GM23338 (cell line): Measurements from ENCODE around the gene ARMH1. TPM values are rescaled to one million over a fixed set of nuclear protein-coding genes. Genes with fewer than 3 reads are reported as not detected.

Source experiments
- ATAC-seq: fragments of 200-7000 bp; cut with Tn5 transposase; 3 replicates; pipeline ENCODE4 v1.9.1; 2020
- DNase-seq: peaks from one replicate; pipeline ENCODE4 v3.0.0-alpha.2; 2015; ENCODE audit warnings: low spot score
- H2AFZ ChIP-seq: fragments of 200-600 bp; sonication (generic); 2 replicates; pipeline ENCODE4 v1.8.0; 2016; ENCODE audit warnings: antibody characterized with exemption, mild to moderate bottlenecking, moderate library complexity
- H3F3A ChIP-seq: fragments of 200-600 bp; sonication (generic); replicated peaks from 2 replicates; pipeline ENCODE4 v1.8.0; 2017; ENCODE audit warnings: antibody characterized with exemption, mixed run types, low read depth
- H3K27ac ChIP-seq: fragments of 200-600 bp; sonication (generic); 2 replicates; pipeline ENCODE4 v1.6.1; 2016; ENCODE audit warnings: low read depth
- H3K27me3 ChIP-seq: fragments of 200-600 bp; sonication (generic); 2 replicates; pipeline ENCODE4 v1.8.0; 2016; ENCODE audit warnings: mild to moderate bottlenecking, mixed run types, moderate library complexity; ENCODE audit not compliant: insufficient read depth
- H3K36me3 ChIP-seq: fragments of 200-600 bp; sonication (generic); 2 replicates; pipeline ENCODE4 v1.8.0; 2016; ENCODE audit warnings: mild to moderate bottlenecking; ENCODE audit not compliant: insufficient read depth
- H3K4me1 ChIP-seq: fragments of 200-600 bp; sonication (generic); 2 replicates; pipeline ENCODE4 v1.8.0; 2016; ENCODE audit warnings: mild to moderate bottlenecking, moderate library complexity; ENCODE audit not compliant: insufficient read depth
- H3K4me2 ChIP-seq: fragments of 200-600 bp; sonication (generic); 2 replicates; pipeline ENCODE4 v1.7.1; 2017; ENCODE audit warnings: mixed run types
- H3K4me3 ChIP-seq: fragments of 200-600 bp; sonication (generic); 2 replicates; pipeline ENCODE4 v1.6.1; 2016; ENCODE audit warnings: mixed run types
- H3K79me2 ChIP-seq: fragments of 200-600 bp; sonication (generic); replicated peaks from 2 replicates; pipeline ENCODE4 v1.8.0; 2017; ENCODE audit warnings: mild to moderate bottlenecking; ENCODE audit not compliant: insufficient read depth
- H3K9me2 ChIP-seq: fragments of 200-600 bp; sonication (generic); 2 replicates; pipeline ENCODE4 v1.8.0; 2017; ENCODE audit not compliant: insufficient read depth
- H4K20me1 ChIP-seq: fragments of 200-600 bp; sonication (generic); replicated peaks from 2 replicates; pipeline ENCODE4 v1.8.0; 2017; ENCODE audit warnings: mild to moderate bottlenecking; ENCODE audit not compliant: insufficient read depth
- H3K27ac Mint-ChIP-seq: 2 replicates; pipeline ENCODE4 v1.8.0; 2020; ENCODE audit warnings: inconsistent platforms, mild to moderate bottlenecking, moderate library complexity, mixed read lengths
- H3K27me3 Mint-ChIP-seq: 3 replicates; pipeline ENCODE4 v1.8.0; 2022; ENCODE audit warnings: low read depth, mild to moderate bottlenecking, moderate library complexity, mixed read lengths, inconsistent platforms; ENCODE audit not compliant: insufficient read depth, poor library complexity
- H3K36me3 Mint-ChIP-seq: 3 replicates; pipeline ENCODE4 v1.8.0; 2021; ENCODE audit warnings: low read depth, mild to moderate bottlenecking, inconsistent platforms, moderate library complexity, mixed read lengths
- H3K4me1 Mint-ChIP-seq: 3 replicates; pipeline ENCODE4 v1.8.0; 2020; ENCODE audit warnings: mild to moderate bottlenecking, inconsistent platforms, mixed read lengths
- H3K4me3 Mint-ChIP-seq: 3 replicates; pipeline ENCODE4 v1.8.0; 2021; ENCODE audit warnings: moderate library complexity, mild to moderate bottlenecking, inconsistent platforms, mixed read lengths
- H3K9me3 Mint-ChIP-seq: 3 replicates; pipeline ENCODE4 v1.8.0; 2020; ENCODE audit warnings: moderate library complexity, mild to moderate bottlenecking, inconsistent platforms, mixed read lengths
- EZH2 ChIP-seq: fragments of 200-600 bp; sonication (generic); IDR thresholded peaks from one replicate; pipeline ENCODE4 v1.8.0; 2017; ENCODE audit warnings: antibody characterized with exemption, mild to moderate bottlenecking, low read depth; ENCODE audit not compliant: unreplicated experiment
- EZH2phosphoT487 ChIP-seq: fragments of 200-600 bp; sonication (generic); IDR thresholded peaks from one replicate; pipeline ENCODE4 v1.8.1; 2018; ENCODE audit warnings: antibody characterized with exemption; ENCODE audit not compliant: unreplicated experiment
- JUNB ChIP-seq: IDR thresholded peaks from one replicate; pipeline ENCODE4 v1.6.1; 2016; ENCODE audit warnings: antibody characterized with exemption; ENCODE audit not compliant: unreplicated experiment
- NANOG ChIP-seq: IDR thresholded peaks from 2 replicates; pipeline ENCODE4 v1.6.1; 2016; ENCODE audit warnings: antibody characterized with exemption, borderline replicate concordance
- POLR2AphosphoS5 ChIP-seq: IDR thresholded peaks from 2 replicates; pipeline ENCODE4 v1.6.1; 2016; ENCODE audit warnings: antibody characterized with exemption, low read depth
- STAT1 ChIP-seq: IDR thresholded peaks from one replicate; pipeline ENCODE4 v1.6.1; 2016; ENCODE audit warnings: antibody characterized with exemption; ENCODE audit not compliant: unreplicated experiment
- ZNF114 ChIP-seq: fragments of 250-450 bp; sonication (Bioruptor Pico); IDR thresholded peaks from 2 replicates; pipeline ENCODE4 v1.5.0; 2020; ENCODE audit warnings: mild to moderate bottlenecking, moderate library complexity
- ZNF331 ChIP-seq: fragments of 250-450 bp; sonication (Bioruptor Pico); IDR thresholded peaks from 2 replicates; pipeline ENCODE4 v1.5.0; 2020; ENCODE audit warnings: low read depth, mild to moderate bottlenecking, moderate library complexity
- polyA plus RNA-seq: library from polyadenylated mRNA; unstranded; fragments of >200 nt; fragmentation: Nextera tagmentation; extraction: Ambion mirVana; gene quantifications from 2 replicates; pipeline ENCODE4 v1.2.1, GENCODE V29; 2016
- total RNA-seq: library from RNA; depleted of rRNA; stranded (reverse); fragments of >200 nt; shearing (Covaris generic); gene quantifications from 2 replicates; pipeline ENCODE4 v1.2.3, GENCODE V29; 2014
- TF ChIP-seq, protein P1 (sequence below): fragments of 250-450 bp; sonication (Bioruptor Pico); IDR thresholded peaks from 2 replicates; pipeline ENCODE4 v1.5.0; 2020; ENCODE audit warnings: mild to moderate bottlenecking, moderate library complexity
- TF ChIP-seq, protein P2 (sequence below): IDR thresholded peaks from 2 replicates; pipeline ENCODE4 v1.6.1; 2016; ENCODE audit warnings: antibody characterized with exemption

The ARMH1 gene
- total and polyA plus RNA-seq, 2 experiments from 2014 or later, result 0.31 TPM; not detected in 1

DNA sequence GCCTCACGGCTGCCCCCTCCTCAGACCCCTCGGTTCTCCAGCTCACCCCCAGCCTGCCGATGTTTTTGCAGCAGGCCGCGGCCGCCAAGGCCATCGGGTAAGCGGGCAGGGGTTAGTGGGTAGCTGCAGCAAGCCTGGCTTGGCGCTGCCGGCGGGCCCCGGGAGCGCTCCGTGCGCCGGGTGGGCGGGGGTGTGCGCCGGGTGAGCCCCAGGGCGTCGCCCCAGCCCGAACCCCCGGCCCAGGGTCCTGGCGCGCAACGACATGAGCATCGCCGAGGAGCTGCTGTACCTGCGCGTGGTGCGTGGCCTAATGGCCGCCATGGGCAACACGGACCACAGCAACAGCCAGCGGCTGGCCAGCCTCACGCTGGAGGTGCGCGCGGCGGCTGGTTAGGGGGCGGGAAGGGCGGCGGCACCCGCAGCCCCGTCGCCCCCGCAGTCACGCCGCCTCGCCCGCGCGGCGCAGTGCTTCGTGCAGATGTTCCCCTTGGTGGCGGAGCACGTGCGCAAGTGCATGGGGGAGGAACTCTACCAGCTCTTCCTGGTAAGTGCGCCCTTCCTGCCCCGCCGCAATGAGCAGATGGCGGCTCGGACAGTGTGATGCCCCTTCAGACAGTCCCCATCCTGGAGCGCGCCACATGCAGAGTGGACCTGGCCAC, 49.9 kb downstream of the ARMH1 start:
- Mint-ChIP-seq H3K36me3 (no peaks in the 10 kb centered on the region), H3K27ac (no peak overlapping the region), H3K27me3 (peaks cover 12% of the 10 kb centered on the region), H3K4me3 (no peak overlapping the region), H3K9me3 (peaks cover 2% of the 10 kb centered on the region; the same call in 1 of the 3 replicates), H3K4me1 (peaks cover 2% of the 10 kb centered on the region; the same call in 1 of the 3 replicates)
- Histone ChIP-seq H3K36me3 (no peaks in the 10 kb centered on the region), H3K27me3 (no peaks in the 10 kb centered on the region), H3K4me2 (no peak overlapping the region), H4K20me1 (no peaks in the 10 kb centered on the region), H3K79me2 (no peaks in the 10 kb centered on the region), H3K4me1 (no peaks in the 10 kb centered on the region), H3K27ac (no peak overlapping the region), H3K9me2 (no peaks in the 10 kb centered on the region), H2AFZ (peak overlapping the region; percentile 95), H3K4me3 (no peak overlapping the region), H3F3A (0 out of 2 replicates have a peak, but pooled peaks cover 3% of the 10 kb centered on the region)
- DNase-seq (no peak), ATAC-seq (no peak)
- TF ChIP-seq JUNB, result no peak

- ATAC-seq, result no peak
- Mint-ChIP-seq H3K4me3 (no peak overlapping the region), H3K9me3 (peaks cover 2% of the 10 kb centered on the region; the same call in 1 of the 3 replicates)
- TF ChIP-seq, protein P1, sequence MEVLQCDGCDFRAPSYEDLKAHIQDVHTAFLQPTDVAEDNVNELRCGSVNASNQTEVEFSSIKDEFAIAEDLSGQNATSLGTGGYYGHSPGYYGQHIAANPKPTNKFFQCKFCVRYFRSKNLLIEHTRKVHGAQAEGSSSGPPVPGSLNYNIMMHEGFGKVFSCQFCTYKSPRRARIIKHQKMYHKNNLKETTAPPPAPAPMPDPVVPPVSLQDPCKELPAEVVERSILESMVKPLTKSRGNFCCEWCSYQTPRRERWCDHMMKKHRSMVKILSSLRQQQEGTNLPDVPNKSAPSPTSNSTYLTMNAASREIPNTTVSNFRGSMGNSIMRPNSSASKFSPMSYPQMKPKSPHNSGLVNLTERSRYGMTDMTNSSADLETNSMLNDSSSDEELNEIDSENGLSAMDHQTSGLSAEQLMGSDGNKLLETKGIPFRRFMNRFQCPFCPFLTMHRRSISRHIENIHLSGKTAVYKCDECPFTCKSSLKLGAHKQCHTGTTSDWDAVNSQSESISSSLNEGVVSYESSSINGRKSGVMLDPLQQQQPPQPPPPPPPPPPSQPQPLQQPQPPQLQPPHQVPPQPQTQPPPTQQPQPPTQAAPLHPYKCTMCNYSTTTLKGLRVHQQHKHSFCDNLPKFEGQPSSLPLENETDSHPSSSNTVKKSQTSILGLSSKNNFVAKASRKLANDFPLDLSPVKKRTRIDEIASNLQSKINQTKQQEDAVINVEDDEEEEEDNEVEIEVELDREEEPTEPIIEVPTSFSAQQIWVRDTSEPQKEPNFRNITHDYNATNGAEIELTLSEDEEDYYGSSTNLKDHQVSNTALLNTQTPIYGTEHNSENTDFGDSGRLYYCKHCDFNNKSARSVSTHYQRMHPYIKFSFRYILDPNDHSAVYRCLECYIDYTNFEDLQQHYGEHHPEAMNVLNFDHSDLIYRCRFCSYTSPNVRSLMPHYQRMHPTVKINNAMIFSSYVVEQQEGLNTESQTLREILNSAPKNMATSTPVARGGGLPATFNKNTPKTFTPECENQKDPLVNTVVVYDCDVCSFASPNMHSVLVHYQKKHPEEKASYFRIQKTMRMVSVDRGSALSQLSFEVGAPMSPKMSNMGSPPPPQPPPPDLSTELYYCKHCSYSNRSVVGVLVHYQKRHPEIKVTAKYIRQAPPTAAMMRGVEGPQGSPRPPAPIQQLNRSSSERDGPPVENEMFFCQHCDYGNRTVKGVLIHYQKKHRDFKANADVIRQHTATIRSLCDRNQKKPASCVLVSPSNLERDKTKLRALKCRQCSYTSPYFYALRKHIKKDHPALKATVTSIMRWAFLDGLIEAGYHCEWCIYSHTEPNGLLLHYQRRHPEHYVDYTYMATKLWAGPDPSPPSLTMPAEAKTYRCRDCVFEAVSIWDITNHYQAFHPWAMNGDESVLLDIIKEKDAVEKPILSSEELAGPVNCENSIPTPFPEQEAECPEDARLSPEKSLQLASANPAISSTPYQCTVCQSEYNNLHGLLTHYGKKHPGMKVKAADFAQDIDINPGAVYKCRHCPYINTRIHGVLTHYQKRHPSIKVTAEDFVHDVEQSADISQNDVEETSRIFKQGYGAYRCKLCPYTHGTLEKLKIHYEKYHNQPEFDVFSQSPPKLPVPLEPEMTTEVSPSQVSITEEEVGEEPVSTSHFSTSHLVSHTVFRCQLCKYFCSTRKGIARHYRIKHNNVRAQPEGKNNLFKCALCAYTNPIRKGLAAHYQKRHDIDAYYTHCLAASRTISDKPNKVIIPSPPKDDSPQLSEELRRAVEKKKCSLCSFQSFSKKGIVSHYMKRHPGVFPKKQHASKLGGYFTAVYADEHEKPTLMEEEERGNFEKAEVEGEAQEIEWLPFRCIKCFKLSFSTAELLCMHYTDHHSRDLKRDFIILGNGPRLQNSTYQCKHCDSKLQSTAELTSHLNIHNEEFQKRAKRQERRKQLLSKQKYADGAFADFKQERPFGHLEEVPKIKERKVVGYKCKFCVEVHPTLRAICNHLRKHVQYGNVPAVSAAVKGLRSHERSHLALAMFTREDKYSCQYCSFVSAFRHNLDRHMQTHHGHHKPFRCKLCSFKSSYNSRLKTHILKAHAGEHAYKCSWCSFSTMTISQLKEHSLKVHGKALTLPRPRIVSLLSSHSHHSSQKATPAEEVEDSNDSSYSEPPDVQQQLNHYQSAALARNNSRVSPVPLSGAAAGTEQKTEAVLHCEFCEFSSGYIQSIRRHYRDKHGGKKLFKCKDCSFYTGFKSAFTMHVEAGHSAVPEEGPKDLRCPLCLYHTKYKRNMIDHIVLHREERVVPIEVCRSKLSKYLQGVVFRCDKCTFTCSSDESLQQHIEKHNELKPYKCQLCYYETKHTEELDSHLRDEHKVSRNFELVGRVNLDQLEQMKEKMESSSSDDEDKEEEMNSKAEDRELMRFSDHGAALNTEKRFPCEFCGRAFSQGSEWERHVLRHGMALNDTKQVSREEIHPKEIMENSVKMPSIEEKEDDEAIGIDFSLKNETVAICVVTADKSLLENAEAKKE, result no peak
- TF ChIP-seq ZNF331 (CRISPR knock-in tag), result no peak
- TF ChIP-seq ZNF114 (CRISPR knock-in tag), result no peak
- no peak for TF ChIP-seq POLR2AphosphoS5
- no peak for TF ChIP-seq NANOG
- no peak for TF ChIP-seq EZH2phosphoT487
- no peak for TF ChIP-seq STAT1
- TF ChIP-seq, protein P2, sequence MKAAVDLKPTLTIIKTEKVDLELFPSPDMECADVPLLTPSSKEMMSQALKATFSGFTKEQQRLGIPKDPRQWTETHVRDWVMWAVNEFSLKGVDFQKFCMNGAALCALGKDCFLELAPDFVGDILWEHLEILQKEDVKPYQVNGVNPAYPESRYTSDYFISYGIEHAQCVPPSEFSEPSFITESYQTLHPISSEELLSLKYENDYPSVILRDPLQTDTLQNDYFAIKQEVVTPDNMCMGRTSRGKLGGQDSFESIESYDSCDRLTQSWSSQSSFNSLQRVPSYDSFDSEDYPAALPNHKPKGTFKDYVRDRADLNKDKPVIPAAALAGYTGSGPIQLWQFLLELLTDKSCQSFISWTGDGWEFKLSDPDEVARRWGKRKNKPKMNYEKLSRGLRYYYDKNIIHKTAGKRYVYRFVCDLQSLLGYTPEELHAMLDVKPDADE, result no peak
- TF ChIP-seq EZH2, result no peak
These were observed 50.6 kb downstream of the ARMH1 start for GRCh38 chr1:44724955-44725698.

More at GRCh38 chr1:44724955-44725698, 50.6 kb downstream of the ARMH1 start:
- Histone ChIP-seq H3K27ac (no peak overlapping the region), H3K79me2 (no peaks in the 10 kb centered on the region), H3K4me2 (no peak overlapping the region), H4K20me1 (no peaks in the 10 kb centered on the region), H3F3A (0 out of 2 replicates have a peak, but pooled peaks cover 6% of the 10 kb centered on the region), H3K9me2 (no peaks in the 10 kb centered on the region), H3K4me3 (no peak overlapping the region), H3K27me3 (no peaks in the 10 kb centered on the region), H3K4me1 (peaks cover 1% of the 10 kb centered on the region; the same call in 1 of the 2 replicates), H3K36me3 (no peaks in the 10 kb centered on the region), H2AFZ (peak overlapping the region; percentile 95)
- Mint-ChIP-seq H3K27me3 (peaks cover 12% of the 10 kb centered on the region), H3K27ac (no peak overlapping the region), H3K4me1 (peaks cover 2% of the 10 kb centered on the region; the same call in 1 of the 3 replicates), H3K36me3 (no peaks in the 10 kb centered on the region)
- DNase-seq, result no peak
